NOMO-1 treated with DMSO at 0.1 percent for 48 hours (cell line): ENCODE measurements around the gene GMDS.
A peak's percentile ranks its signal among the peaks of the same experiment; 100 is the strongest.

Experiments used
- DNase-seq: peaks from one replicate; lab custom pipeline; 2025; ENCODE audit not compliant: unreplicated experiment; lab: John Stamatoyannopoulos, UW

GMDS gene

DNA sequence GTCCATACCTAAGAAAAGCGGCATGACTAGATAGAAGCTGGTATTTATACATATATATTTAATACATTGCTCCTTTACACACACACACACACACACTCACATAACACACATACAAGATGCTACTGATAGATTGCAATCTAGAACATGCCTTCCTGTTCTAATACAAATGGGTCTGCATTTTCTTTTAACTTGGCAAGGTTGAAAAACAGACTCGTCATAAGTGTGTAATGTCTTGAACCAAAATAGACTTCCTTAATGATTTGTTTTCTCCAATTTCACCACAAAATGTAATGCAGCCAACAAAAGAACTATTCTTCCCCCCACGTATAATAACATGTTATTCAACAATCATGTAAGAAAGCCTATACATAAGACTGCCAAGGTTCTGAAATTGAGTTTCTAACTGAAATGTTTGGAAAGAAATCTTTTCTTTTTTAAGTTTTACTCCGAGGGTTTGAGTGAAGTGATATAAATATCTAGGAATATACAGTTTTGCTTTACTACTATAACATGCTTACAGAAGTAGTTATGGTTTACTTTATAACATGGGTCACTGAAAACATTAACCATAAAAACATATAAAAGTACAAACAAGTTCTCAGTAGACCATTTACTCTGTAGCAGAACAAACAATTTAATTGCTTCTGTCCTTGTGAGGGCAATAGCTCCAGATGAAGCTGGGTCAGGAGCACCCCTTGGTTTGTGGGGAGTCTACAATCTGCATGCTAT is 428.2 kb downstream of the GMDS start:
- no peak for DNase-seq

DNA sequence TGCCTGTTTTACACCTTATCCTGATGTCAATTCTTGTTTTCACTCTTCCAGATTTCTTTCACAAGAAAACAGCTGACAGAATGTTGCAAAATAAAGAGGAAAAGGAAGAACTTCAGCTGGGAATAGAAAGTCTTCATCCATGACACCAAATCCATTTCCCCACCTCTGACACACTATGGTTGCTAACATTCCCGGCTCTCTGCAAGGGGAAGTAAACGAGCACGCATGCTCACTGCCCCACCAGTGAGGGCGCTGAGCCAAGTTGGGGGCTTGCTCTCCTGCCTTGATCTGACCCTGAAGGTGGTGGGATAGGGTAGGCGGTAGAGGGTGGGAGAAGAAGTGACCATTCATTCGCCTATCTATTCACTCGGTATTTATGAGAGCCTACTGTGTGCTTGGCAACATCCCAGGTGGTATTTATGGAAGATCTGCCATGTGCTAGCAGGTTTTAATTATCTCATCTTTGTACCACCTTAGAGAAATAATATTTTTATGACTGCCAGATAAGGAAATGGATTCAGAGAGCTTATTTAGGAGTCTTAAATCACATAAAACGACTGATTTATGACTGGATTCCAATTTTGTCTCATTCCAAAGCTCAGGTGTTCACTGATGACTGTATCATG is 429.5 kb downstream of the GMDS start:
- DNase-seq: no peak

GRCh38 chr6:1814279-1814678 is 431.1 kb downstream of the GMDS start:
- no peak for DNase-seq

DNA sequence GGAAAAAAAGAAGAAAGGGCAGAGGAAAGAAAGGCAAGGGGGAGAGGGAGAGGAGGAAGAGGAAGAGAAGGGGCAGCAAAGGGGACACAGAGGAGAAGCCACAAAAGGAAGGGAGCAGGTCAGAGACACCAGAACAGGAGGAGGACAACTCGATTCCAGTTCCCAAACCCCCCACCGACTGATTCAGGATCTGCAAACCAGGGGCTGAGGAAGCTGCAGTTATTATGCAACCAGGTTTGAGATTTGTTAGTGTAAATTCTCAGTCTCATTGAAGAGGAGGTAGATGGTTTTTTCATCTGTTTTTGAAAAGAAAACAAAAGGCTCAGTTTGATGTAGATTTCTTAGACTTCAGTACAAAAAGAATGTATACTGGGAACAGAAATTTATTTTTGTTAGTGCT is 432.9 kb downstream of the GMDS start:
- no peak for DNase-seq

GRCh38 chr6:1812034-1812433 is 433.4 kb downstream of the GMDS start:
- DNase-seq: no peak

DNA sequence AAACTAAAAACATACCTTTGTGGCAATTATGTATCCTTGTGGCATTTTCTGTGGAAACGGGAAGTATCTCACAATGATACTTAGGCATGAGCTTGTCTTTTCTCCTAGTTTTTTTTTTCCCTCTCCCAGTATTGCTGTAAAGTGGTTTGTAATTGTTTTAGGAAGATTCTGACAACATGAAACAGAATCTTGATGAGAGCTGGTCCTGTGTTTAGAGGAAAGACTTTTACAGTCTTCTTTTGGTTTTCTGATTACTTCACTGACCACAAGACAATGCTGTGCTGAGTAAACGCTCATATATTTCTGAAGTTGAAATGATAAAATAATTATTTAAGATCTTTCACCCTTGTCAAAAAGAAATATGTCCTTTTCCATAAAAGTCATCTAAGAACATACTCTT is 434.5 kb downstream of the GMDS start:
- no peak for DNase-seq

- no peak for DNase-seq
These were observed 436.0 kb downstream of the GMDS start for GRCh38 chr6:1809291-1809988.

DNA sequence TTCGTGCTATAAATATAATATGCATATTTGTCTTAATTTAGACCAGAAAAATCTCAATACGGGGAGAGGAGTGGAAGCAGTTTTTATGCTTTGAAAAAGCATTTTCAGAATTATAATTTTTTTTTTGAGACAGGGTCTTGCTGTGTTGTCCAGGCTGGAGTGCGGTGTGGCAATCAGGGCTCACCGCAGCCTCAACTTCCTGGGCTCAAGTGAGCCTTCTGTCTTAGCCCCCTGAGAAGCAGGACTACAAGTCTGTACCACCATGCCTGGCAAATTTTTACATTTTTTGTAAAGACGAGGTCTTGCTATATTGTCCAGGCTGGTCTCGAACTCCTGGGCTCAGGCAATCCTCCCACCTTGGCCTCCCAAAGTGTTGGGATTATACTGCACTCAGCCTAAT is 438.5 kb downstream of the GMDS start:
- no peak for DNase-seq

DNA sequence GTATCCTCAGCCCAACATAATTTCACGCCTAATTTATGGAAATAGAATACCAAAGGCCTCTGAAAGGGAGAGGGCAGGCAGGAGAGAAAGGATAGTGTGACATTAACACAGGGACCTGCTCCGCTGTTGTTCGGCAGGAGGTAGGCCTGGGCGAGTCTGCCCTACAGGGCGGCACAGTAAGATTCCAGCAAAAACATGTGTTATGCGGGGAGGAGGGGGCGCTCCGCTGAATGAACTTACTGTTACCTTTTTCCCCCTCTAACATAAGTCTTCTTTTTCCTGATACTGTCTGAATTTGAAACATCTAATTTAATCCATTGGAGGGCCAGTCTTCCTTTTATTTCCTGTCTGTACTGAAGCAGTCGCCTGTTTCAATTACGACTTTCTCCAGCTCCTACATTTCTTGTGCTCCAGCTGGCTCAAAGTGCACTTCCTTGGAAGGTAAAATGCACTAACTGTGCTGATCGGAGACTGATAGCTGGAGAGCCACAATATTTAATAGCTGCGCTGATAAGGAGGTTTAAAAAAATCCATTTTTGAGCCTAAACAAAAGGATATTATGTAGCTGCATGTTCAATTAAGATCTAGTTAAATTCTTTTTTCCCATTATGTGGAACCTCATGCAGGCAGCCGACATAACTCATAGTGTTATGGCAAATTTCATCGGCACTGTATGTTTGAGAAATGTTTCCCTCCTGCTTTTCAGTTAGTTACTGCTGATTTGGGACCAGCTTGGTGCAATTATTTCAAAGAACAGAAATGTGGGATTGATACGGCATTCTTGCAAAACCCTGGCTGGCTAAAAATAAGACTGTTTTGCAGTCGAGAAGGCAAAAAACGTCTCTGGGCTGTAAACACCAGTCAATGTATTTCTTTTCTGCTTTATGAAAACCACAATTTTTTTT is 442.7 kb downstream of the GMDS start:
- DNase-seq: no peak

DNA sequence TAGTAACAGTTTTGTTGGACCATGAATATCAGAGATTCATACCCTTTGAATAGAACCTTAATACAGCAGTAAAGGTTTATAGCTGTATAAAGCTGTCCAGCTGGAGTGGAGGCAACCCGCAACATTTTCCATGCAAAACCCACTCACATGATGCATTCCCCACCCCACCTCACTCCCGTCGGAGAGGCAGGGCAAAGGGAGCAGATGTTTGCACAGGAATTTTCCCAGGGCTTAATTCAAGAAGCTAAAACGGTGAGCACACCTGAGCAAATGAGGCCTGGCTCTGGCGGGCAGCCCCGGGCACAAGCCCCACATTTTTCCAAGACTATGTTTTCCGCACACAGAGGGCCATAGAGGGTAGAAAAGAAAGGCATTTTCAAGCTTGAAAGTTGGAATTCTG is 444.0 kb downstream of the GMDS start:
- no peak for DNase-seq

DNA sequence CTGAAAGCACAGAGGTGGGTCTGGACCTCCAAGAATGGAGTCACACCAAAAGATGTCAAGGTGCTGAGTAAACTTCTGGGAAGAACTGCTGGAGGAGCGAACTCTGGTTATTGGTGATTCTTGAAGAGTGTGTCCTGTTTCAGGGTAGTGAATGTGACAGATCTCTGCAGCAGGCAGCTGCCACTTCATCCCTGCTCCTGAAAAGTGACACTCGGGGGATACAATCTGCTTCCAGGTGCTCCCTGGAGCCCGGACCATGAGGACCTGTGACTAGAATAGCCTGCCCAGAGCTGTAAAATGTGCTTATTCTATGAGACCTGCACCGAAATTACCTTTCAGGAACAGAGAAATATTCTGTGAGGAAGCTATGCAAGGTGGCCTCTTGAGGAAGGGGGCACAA is 444.6 kb downstream of the GMDS start:
- no peak for DNase-seq

DNA sequence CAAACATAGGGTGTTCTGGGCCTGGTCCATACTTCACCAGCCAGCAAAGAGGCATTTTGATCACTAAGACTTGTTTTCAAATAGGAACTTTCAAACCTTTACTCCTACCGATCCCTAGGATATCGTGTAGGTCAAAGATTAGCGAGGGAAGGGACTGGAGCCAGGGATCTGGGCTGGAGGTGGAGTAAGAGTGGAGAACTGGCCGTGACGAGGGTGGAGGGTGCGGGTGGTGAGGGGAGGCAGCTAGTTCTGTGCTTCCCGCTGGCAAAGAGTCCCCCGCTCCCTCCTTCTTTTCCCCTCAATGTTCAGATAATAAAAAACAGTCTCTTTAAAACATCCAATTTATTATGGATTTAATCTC is 446.5 kb downstream of the GMDS start:
- no peak for DNase-seq

DNA sequence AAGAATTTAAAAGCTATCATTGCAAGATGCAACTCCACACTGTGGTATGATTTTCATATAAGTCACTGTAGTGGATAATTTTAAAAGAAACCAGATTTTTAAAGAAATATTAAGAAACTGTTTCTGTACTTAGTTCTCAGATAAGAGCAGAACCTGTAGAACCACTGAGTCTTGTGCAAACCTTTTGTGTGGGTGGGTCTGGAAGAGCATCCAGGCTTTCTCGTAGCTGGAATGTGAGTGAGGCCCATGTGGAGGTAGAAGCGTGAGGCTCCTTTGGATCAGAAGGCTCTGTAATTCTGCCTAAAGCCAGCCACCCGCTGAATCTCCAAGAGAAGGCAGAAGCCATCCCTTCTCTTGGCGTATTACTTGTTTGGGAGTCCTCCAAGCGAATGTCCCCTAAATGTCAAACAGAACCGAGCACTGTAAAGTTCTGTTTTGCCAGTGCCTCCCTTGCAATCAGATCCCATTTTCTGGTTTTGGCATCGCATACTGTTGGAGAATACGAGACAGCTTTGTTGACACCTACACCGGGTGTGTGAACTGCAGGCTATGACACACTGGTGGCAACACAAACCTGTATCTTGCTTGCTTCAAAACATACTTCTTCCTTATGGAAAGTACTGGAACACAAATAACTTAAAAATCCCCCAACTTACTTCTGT is 447.0 kb downstream of the GMDS start:
- DNase-seq: no peak

GRCh38 chr6:1797801-1798200 is 447.6 kb downstream of the GMDS start:
- DNase-seq: no peak

GRCh38 chr6:1796706-1797529 is 448.5 kb downstream of the GMDS start:
- DNase-seq: no peak

- DNase-seq: no peak
These were observed 449.5 kb downstream of the GMDS start for GRCh38 chr6:1795910-1796309.

GRCh38 chr6:1792989-1793388 is 452.4 kb downstream of the GMDS start:
- peak; percentile 37 for DNase-seq

- DNase-seq: no peak
These were observed 454.7 kb downstream of the GMDS start for GRCh38 chr6:1790684-1791083.

- DNase-seq: no peak
These were observed 456.3 kb downstream of the GMDS start for GRCh38 chr6:1789092-1789491.

- no peak for DNase-seq
These were observed 457.5 kb downstream of the GMDS start for GRCh38 chr6:1787894-1788293.
